Astrocyte of the spinal cord (primary cell): Measurements from ENCODE around the gene CR1.
"Not testable (repeated sequence)": the region's sequence is repeated elsewhere in the genome, so short reads cannot be mapped to it uniquely, and the experiment has no call there.

Source experiments
- DNase-seq: peaks from one replicate; pipeline ENCODE4 v3.0.0; 2011; ENCODE audit warnings: low read depth, low spot score
- H3K4me3 ChIP-seq: 2 replicates; pipeline ENCODE4 v1.5.1; 2011; ENCODE audit warnings: low read depth, mild to moderate bottlenecking, low read length, moderate library complexity
- CTCF ChIP-seq: IDR thresholded peaks from 2 replicates; pipeline ENCODE4 v1.5.1; 2012; ENCODE audit warnings: low read depth, mild to moderate bottlenecking, low read length, inconsistent platforms
- in situ Hi-C: cut with HindIII; loops from 2 replicates; pipeline ENCODE4 v1.10.0; 2017; ENCODE audit warnings: low sequenced_read_pairs

Gene CR1

GRCh38 chr1:207606362-207606755 lies 110.4 kb downstream of the CR1 start:
- TF ChIP-seq CTCF: no peak
- no peak overlapping the region for H3K4me3 ChIP-seq
- in situ Hi-C loops: no loop called here
- DNase-seq: no peak

GRCh38 chr1:207612762-207613161 lies 116.8 kb downstream of the CR1 start:
- no peak overlapping the region for H3K4me3 ChIP-seq
- in situ Hi-C loops: no loop called here
- DNase-seq: no peak
- no peak for TF ChIP-seq CTCF

GRCh38 chr1:207619871-207620542 lies 124.0 kb downstream of the CR1 start:
- no peak overlapping the region for H3K4me3 ChIP-seq
- peak; percentile 34 for DNase-seq
- in situ Hi-C loops: no loop called here
- peak; percentile 81 for TF ChIP-seq CTCF

- H3K4me3 ChIP-seq: no peak overlapping the region
- DNase-seq: no peak
- in situ Hi-C loops: no loop called here
- TF ChIP-seq CTCF: no peak
Measured at GRCh38 chr1:207620543-207620893, 124.6 kb downstream of the CR1 start.

GRCh38 chr1:207625504-207626071 lies 129.6 kb downstream of the CR1 start:
- in situ Hi-C loops, DNase-seq: not testable (repeated sequence)

GRCh38 chr1:207626972-207627337 lies 131.0 kb downstream of the CR1 start:
- DNase-seq: no peak
- in situ Hi-C loops: no loop called here
- no peak overlapping the region for H3K4me3 ChIP-seq
- TF ChIP-seq CTCF: no peak

More at GRCh38 chr1:207625504-207626071, 129.6 kb downstream of the CR1 start:
- H3K4me3 ChIP-seq: not testable (repeated sequence)

- no peak for TF ChIP-seq CTCF
- in situ Hi-C loops: no loop called here
- DNase-seq: no peak
- no peak overlapping the region for H3K4me3 ChIP-seq
Measured at GRCh38 chr1:207627496-207627895, 131.5 kb downstream of the CR1 start.
